T-cell (primary cell): ENCODE data around the gene IDE. TPM values are rescaled to one million over a fixed set of nuclear protein-coding genes. Genes with fewer than 3 reads are reported as not detected.
"Not testable (repeated sequence)": the region's sequence is repeated elsewhere in the genome, so short reads cannot be mapped to it uniquely, and the experiment has no call there.

Experiments
- ATAC-seq, 4 experiments: fragments of 200-7000 bp in 3 of 4; fragments of 150-1000 bp in 1 of 4; cut with Tn5 transposase; replicated peaks in 1 of 4; 1 replicate in 3 of 4; 2 replicates in 1 of 4; pipeline ENCODE4 v1.10.0; 2021; ENCODE audit warnings: moderate library complexity in 3 of 4, mild to moderate bottlenecking in 2 of 4, moderate number of reproducible peaks in 1 of 4
- CTCF ChIA-PET, 2 donors: fragments of 300-600 bp; sonication (Branson Sonifier 250); formaldehyde crosslinking; loops; one replicate each; lab custom pipeline; 2022; ENCODE audit warnings: antibody characterized with exemption in 2 of 2; lab: Charles Lee
- POLR2A ChIA-PET, 2 donors: fragments of 300-600 bp; sonication (Branson Sonifier 250); formaldehyde crosslinking; loops; one replicate each; lab custom pipeline; 2022; ENCODE audit warnings: antibody characterized with exemption in 2 of 2; lab: Charles Lee
- DNase-seq, 35 experiments: peaks; one replicate each; pipeline versions ENCODE4 v3.0.0 to v3.0.0-alpha.2; 2013 to 2023
- H3K27ac ChIP-seq: one replicate; pipeline ENCODE4 v1.5.1; 2013; ENCODE audit warnings: low read length
- H3K27me3 ChIP-seq, 2 experiments: replicated peaks in 1 of 2; 1 replicate in 1 of 2; 2 replicates in 1 of 2; pipeline versions ENCODE4 v1.6.1 to v1.7.0; 2013; ENCODE audit warnings: low read length in 1 of 2, mixed read lengths in 1 of 2; ENCODE audit not compliant: control insufficient read depth in 2 of 2, insufficient read depth in 2 of 2; ENCODE audit errors: extremely low read depth in 1 of 2
- H3K36me3 ChIP-seq, 2 donors: 1 replicate in 1 of 2; 2 replicates in 1 of 2; pipeline versions ENCODE4 v1.6.1 to v1.7.0; 2013; ENCODE audit warnings: low read length in 1 of 2; ENCODE audit not compliant: control insufficient read depth in 2 of 2, insufficient read depth in 1 of 2; ENCODE audit errors: extremely low read depth in 1 of 2
- H3K4me1 ChIP-seq, 2 experiments: 1 replicate in 1 of 2; 2 replicates in 1 of 2; pipeline versions ENCODE4 v1.6.1 to v1.7.0; 2013; ENCODE audit warnings: low read length in 2 of 2, mixed read lengths in 1 of 2; ENCODE audit not compliant: insufficient read depth in 2 of 2, control insufficient read depth in 1 of 2; ENCODE audit errors: extremely low read depth in 1 of 2
- H3K4me3 ChIP-seq, 2 donors: 1 replicate in 1 of 2; 2 replicates in 1 of 2; pipeline versions ENCODE4 v1.5.1 to v1.7.0; 2013; ENCODE audit warnings: mild to moderate bottlenecking in 2 of 2, low read length in 1 of 2, moderate library complexity in 1 of 2; ENCODE audit not compliant: control insufficient read depth in 1 of 2; ENCODE audit errors: extremely low read depth in 1 of 2
- H3K9me3 ChIP-seq: 2 replicates; pipeline ENCODE4 v1.7.0; 2013
- H3K27ac Mint-ChIP-seq, 2 donors: one replicate each; pipeline ENCODE4 v1.8.0; 2020 to 2021; ENCODE audit warnings: mild to moderate bottlenecking in 2 of 2, mixed read lengths in 2 of 2
- H3K27me3 Mint-ChIP-seq, 2 donors: one replicate each; pipeline ENCODE4 v1.8.0; 2021 to 2022; ENCODE audit warnings: mixed read lengths in 2 of 2
- H3K36me3 Mint-ChIP-seq: one replicate; pipeline ENCODE4 v1.8.0; 2021; ENCODE audit warnings: mixed read lengths
- H3K4me1 Mint-ChIP-seq, 3 donors: one replicate each; pipeline ENCODE4 v1.8.0; 2020 to 2022; ENCODE audit warnings: mixed read lengths in 3 of 3, mild to moderate bottlenecking in 1 of 3
- H3K4me3 Mint-ChIP-seq, 3 donors: one replicate each; pipeline ENCODE4 v1.8.0; 2020 to 2022; ENCODE audit warnings: mild to moderate bottlenecking in 3 of 3, mixed read lengths in 3 of 3, moderate library complexity in 3 of 3
- H3K9me3 Mint-ChIP-seq, 3 donors: one replicate each; pipeline ENCODE4 v1.8.0; 2020 to 2022; ENCODE audit warnings: mixed read lengths in 3 of 3
- WGBS: methylation state at CpG from one replicate; pipeline ENCODE4 v1.1.5; 2013; ENCODE audit warnings: missing lambda C conversion rate; ENCODE audit not compliant: insufficient coverage; 5-methylcytosine and 5-hydroxymethylcytosine counted together
- total RNA-seq, 35 experiments: library from RNA in 6 of 35; stranded (reverse) in 6 of 35; fragments of 120-200 nt in 1 of 35; gene quantifications; one replicate each; pipeline versions ENCODE4 v1.2.1 to v1.2.4 and lab custom pipeline; 2013 to 2026

The IDE gene
- total RNA-seq, 5 donors from 2014 or later (not counting 1 experiment from before 2014, with no cell fraction given): 24.7 to 31.8 (median 27.2) TPM

GRCh38 chr10:92410501-92410900 is 163.4 kb downstream of the IDE start:
- H3K36me3 Mint-ChIP-seq: no peaks in the 10 kb centered on the region
- H3K9me3 Mint-ChIP-seq: no peaks in the 10 kb centered on the region
- Histone ChIP-seq H3K4me3 (no peak overlapping the region), H3K9me3 (no peaks in the 10 kb centered on the region), H3K4me1 (no peaks in the 10 kb centered on the region), H3K27ac (no peak overlapping the region), H3K27me3 (peaks cover 0 to 21% of the 10 kb centered on the region in 2 experiments), H3K36me3 (no peaks in the 10 kb centered on the region)
- POLR2A ChIA-PET: no interaction called here
- H3K27ac Mint-ChIP-seq: no peak overlapping the region
- DNase-seq (no peak), ATAC-seq (no peak)
- no peaks in the 10 kb centered on the region for H3K4me1 Mint-ChIP-seq
- WGBS: no CpG with 5 or more reads among the region's 2 CpGs
- CTCF ChIA-PET: no interaction called here
- peaks cover 12 to 14% of the 10 kb centered on the region in 2 donors for H3K27me3 Mint-ChIP-seq
- H3K4me3 Mint-ChIP-seq: no peak overlapping the region

DNA sequence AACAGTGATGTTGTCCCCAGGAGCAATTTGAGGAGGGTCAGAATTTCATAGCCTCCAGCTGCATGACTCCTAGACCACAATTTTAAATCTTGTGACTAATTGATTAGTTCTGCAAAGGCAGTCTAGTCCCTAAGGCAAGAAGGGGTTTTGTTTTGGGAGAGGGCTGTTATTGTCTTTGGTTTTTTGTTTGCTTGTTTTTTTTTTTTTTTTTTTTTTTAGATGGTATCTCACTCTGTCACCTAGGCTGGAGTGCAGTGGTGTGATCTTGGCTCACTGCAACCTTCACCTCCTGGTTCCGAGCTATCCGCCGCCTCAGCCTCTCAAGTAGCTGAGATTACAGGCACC is 165.9 kb downstream of the IDE start:
- H3K27me3 ChIP-seq: peaks cover 0 to 21% of the 10 kb centered on the region in 2 experiments
- H3K36me3 Mint-ChIP-seq: no peaks in the 10 kb centered on the region
- ATAC-seq (no peak), DNase-seq (no peak)
- no peak overlapping the region for H3K27ac ChIP-seq
- H3K9me3 ChIP-seq: no peaks in the 10 kb centered on the region
- ChIA-PET CTCF (no interaction called here), POLR2A (no interaction called here)
- 100% methylated on average over 3 of the region's 3 CpGs for WGBS
- H3K9me3 Mint-ChIP-seq: no peaks in the 10 kb centered on the region
- H3K36me3 ChIP-seq: no peaks in the 10 kb centered on the region
- H3K27ac Mint-ChIP-seq: no peak overlapping the region
- no peak overlapping the region for H3K4me3 Mint-ChIP-seq
- no peaks in the 10 kb centered on the region for H3K4me1 Mint-ChIP-seq
- no peaks in the 10 kb centered on the region for H3K4me1 ChIP-seq
- peaks cover 7 to 10% of the 10 kb centered on the region in 2 donors for H3K27me3 Mint-ChIP-seq
- no peak overlapping the region for H3K4me3 ChIP-seq

DNA sequence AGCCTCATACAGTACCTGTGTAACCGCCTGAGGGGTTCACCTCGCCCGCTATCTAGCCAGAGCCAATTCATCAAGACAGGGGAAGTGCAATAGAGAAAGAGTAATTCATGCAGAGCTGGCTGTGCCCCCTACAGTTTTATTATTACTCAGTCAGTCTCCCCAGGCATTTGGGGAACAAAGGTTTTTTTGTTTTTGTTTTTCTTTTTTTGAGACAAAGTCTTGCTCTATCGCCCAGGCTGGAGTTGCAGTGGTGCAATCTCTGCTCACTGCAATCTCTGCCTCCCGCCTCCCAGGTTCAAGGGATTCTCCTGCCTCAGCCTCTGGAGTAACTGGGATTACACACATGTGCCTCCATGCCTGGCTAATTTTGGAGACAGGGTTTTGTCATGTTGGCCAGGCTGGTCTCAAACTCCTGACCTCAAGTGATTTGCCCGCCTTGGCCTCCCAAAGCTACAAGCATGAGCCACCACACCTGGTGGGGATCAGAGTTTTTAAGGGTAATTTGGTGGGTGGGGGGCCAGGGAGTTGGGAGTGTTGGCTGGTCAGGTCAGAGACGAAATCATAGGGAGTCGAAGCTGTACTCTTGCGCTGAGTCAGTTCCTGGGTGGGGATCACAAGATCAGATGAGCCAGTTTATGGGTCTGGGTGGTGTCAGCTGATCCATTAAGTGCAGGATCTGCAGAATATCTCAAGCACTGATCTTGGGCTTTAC is 166.4 kb downstream of the IDE start:
- H3K27me3 Mint-ChIP-seq: peaks cover 8 to 10% of the 10 kb centered on the region in 2 donors

DNA sequence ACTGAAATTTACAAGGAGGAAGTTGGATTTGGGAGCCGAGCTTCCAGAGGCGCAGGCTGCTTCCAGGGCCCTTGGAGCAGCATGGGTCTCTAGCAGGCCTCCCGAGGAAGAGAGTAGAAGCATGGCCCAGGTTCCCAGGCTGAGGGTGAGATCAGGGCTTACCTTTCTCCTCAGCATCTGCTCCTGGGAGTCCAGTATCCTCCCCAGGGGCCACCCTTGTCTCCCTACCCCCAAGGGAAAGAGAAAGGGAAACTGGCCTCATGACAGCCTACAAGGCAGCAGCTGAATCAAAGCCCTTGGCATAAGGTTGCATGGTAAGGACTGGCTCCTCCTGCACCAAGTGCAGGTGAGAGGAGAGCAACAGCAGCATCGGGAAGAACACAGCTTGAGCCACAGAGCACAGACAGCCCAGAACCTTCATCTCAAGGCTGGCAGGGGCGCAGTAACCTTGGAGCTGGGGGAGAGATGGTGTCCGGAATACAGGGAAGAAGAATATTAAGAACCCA is 168.4 kb downstream of the IDE start:
- H3K4me3 ChIP-seq: no peak overlapping the region
- no peaks in the 10 kb centered on the region for H3K9me3 Mint-ChIP-seq
- 76% methylated on average over 2 of the region's 6 CpGs for WGBS
- ChIA-PET POLR2A (interaction anchor here in 1 of 2 donors (0.6 kb wide), 1 partner anchor 83 kb away, joined by 3 read pairs; no protein-coding TSS in a partner anchor), CTCF (no interaction called here)
- H3K27me3 Mint-ChIP-seq: peaks cover 7 to 10% of the 10 kb centered on the region in 2 donors
- ATAC-seq (no peak), DNase-seq (no peak)
- H3K4me1 ChIP-seq: no peaks in the 10 kb centered on the region
- H3K4me3 Mint-ChIP-seq: no peak overlapping the region
- H3K9me3 ChIP-seq: no peaks in the 10 kb centered on the region
- H3K27me3 ChIP-seq: peaks cover 0 to 21% of the 10 kb centered on the region in 2 experiments
- no peaks in the 10 kb centered on the region for H3K36me3 Mint-ChIP-seq
- no peak overlapping the region for H3K27ac Mint-ChIP-seq
- H3K27ac ChIP-seq: no peak overlapping the region
- no peaks in the 10 kb centered on the region for H3K36me3 ChIP-seq
- H3K4me1 Mint-ChIP-seq: no peaks in the 10 kb centered on the region

More for the DNA sequence above, 166.4 kb downstream of the IDE start:
- Histone ChIP-seq H3K4me3 (no peak overlapping the region), H3K4me1 (no peaks in the 10 kb centered on the region), H3K27ac (no peak overlapping the region), H3K9me3 (no peaks in the 10 kb centered on the region), H3K27me3 (peaks cover 0 to 21% of the 10 kb centered on the region in 2 experiments), H3K36me3 (no peaks in the 10 kb centered on the region)
- ChIA-PET CTCF (no interaction called here), POLR2A (no interaction called here)
- H3K27ac Mint-ChIP-seq: no peak overlapping the region
- 82% methylated on average over 5 of the region's 9 CpGs for WGBS
- no peak overlapping the region for H3K4me3 Mint-ChIP-seq
- ATAC-seq (no peak), DNase-seq (no peak)
- H3K4me1 Mint-ChIP-seq: no peaks in the 10 kb centered on the region
- no peaks in the 10 kb centered on the region for H3K36me3 Mint-ChIP-seq
- no peaks in the 10 kb centered on the region for H3K9me3 Mint-ChIP-seq

DNA sequence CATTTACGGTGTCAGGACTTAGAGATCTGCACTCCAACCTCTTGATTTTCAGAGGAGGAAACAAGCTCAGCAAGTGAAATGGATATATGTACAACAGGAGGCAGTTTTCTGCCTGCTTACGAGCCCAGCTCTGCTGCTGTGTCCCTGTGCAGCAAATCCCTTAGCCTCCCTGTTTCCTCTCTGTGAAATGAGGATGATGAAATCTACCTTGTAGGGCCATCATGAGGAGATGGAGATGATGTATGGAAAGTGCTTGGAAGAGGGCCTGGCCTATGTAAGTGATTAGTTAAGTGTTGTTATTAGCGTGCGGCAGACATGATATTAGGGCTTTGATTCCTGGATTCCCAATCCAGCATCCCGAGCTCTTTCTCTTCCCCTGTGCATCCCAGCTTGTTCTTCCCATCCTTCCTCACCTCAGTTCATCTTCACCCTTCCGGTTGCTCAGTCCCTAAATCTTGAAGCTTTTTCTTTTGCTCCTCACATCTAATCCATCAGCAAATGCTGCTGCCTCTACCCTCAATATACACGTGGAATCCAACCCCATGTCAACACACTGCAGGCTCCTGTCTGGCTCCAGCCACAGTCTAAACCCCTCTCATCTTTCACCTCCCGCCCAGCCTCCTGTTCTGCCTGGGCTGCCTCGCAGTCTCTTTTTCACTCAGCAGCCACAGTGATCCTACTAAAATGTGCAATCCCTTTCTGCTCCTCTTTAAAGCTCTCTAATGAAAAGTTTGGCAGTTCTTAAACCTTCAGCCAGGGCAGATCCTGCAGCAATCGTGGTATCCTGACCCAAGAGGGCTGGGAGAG is 169.1 kb downstream of the IDE start:
- Histone ChIP-seq H3K36me3 (no peaks in the 10 kb centered on the region), H3K4me3 (no peak overlapping the region), H3K27ac (no peak overlapping the region), H3K4me1 (no peaks in the 10 kb centered on the region), H3K9me3 (no peaks in the 10 kb centered on the region), H3K27me3 (peaks cover 0 to 18% of the 10 kb centered on the region in 2 experiments)
- H3K27ac Mint-ChIP-seq: no peak overlapping the region
- ATAC-seq (no peak), DNase-seq (no peak)
- no peak overlapping the region for H3K4me3 Mint-ChIP-seq
- H3K27me3 Mint-ChIP-seq: peaks cover 7 to 10% of the 10 kb centered on the region in 2 donors
- WGBS: 50% methylated on average over 7 of the region's 10 CpGs
- ChIA-PET POLR2A (interaction anchor here in 1 of 2 donors (0.6 kb wide), 1 partner anchor 82 kb away, joined by 3 read pairs; no protein-coding TSS in a partner anchor), CTCF (no interaction called here)
- H3K36me3 Mint-ChIP-seq: no peaks in the 10 kb centered on the region
- H3K9me3 Mint-ChIP-seq: no peaks in the 10 kb centered on the region
- no peaks in the 10 kb centered on the region for H3K4me1 Mint-ChIP-seq

GRCh38 chr10:92402234-92402633 is 171.7 kb downstream of the IDE start:
- WGBS: 83% methylated on average over 3 of the region's 5 CpGs
- ATAC-seq, H3K27me3 Mint-ChIP-seq, H3K27ac ChIP-seq, CTCF ChIA-PET, H3K36me3 ChIP-seq, H3K4me1 Mint-ChIP-seq, DNase-seq, H3K9me3 Mint-ChIP-seq, H3K27ac Mint-ChIP-seq, H3K4me1 ChIP-seq, H3K36me3 Mint-ChIP-seq, H3K9me3 ChIP-seq, POLR2A ChIA-PET, H3K4me3 ChIP-seq, H3K4me3 Mint-ChIP-seq: not testable (repeated sequence)
- H3K27me3 ChIP-seq: peaks cover 0 to 13% of the 10 kb centered on the region in 2 experiments
